ENCODE results near the gene PAN3. TPM values are rescaled to one million over a fixed set of nuclear protein-coding genes. Genes with fewer than 3 reads are reported as not detected.

The PAN3 gene
- total RNA-seq, 1 experiment from 2014 or later, result 48.5 TPM

DNA sequence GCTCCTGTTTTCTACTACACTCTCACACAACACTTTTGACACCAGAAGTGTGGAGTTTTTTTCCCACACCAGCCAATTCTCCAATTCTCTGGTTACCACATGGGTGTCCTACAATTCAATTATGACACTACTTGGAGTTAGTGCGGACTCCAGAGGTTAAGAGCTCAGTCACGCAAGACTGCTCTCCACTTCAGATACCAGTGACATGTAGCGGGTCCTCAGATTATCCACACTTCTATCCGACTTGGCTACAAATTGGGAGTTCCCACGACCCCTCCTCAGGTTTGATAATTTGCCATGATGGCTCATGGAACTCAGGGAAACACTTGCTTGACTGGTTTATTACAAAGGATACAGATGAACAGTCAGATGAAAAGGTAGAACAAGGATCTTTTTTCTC is 32.9 kb downstream of the PAN3 start:
- H3K79me2 ChIP-seq (ENCODE audit: insufficient read depth, low read length), result peaks cover 10% of the 10 kb centered on the region; the same call in 1 of the 2 replicates
- H4K20me1 ChIP-seq (ENCODE audit: control insufficient read depth, insufficient read depth, insufficient read length), result no peaks in the 10 kb centered on the region
- H3K4me2 ChIP-seq (ENCODE audit: insufficient read depth, insufficient read length, low read length), result no peak overlapping the region

More for the DNA sequence above, 32.9 kb downstream of the PAN3 start:
- Histone ChIP-seq H2BK5ac (ENCODE audit: insufficient read length, low read length) (no peak overlapping the region), H2BK120ac (ENCODE audit: low read depth, low read length, poor library complexity, severe bottlenecking) (no peak overlapping the region), H3T11ph (ENCODE audit: low read length) (no peak overlapping the region), H2BK20ac (ENCODE audit: low read depth, low read length, poor library complexity, severe bottlenecking) (no peak overlapping the region), H2AK5ac (ENCODE audit: insufficient read length, low read length) (no peak overlapping the region), H4K91ac (ENCODE audit: insufficient read length, low read depth, low read length) (no peak overlapping the region), H3K56ac (ENCODE audit: insufficient read length, low read depth, low read length) (no peak overlapping the region), H3K18ac (ENCODE audit: insufficient read length, low read depth, low read length) (no peak overlapping the region), H2BK12ac (ENCODE audit: insufficient read length, low read depth, low read length) (no peak overlapping the region), H3K79me1 (ENCODE audit: insufficient read depth, low read depth, low read length, poor library complexity, severe bottlenecking) (peaks cover 12% of the 10 kb centered on the region), H3K23me2 (ENCODE audit: insufficient read length, low read depth, low read length, poor library complexity, severe bottlenecking) (no peaks in the 10 kb centered on the region), H3K27me3 (ENCODE audit: insufficient read depth, low read length) (no peaks in the 10 kb centered on the region), H3K9me3 (ENCODE audit: control insufficient read depth, low read depth, low read length) (no peaks in the 10 kb centered on the region), H3K4me1 (ENCODE audit: insufficient read depth, low read length) (peaks cover 2% of the 10 kb centered on the region), H3K27ac (ENCODE audit: insufficient read length, low read depth, low read length) (no peak overlapping the region), H3K23ac (ENCODE audit: insufficient read length, low read depth, low read length) (no peak overlapping the region), H4K5ac (ENCODE audit: insufficient read length, low read depth, low read length) (no peak overlapping the region), H2AFZ (ENCODE audit: low read length) (no peak overlapping the region), H3K14ac (ENCODE audit: insufficient read depth, low read length) (no peak overlapping the region), H4K8ac (replicated peaks; ENCODE audit: insufficient read length, low read depth, low read length) (no peak overlapping the region), H2BK15ac (ENCODE audit: low read depth, low read length) (no peak overlapping the region), H3K9ac (ENCODE audit: extremely low read depth, insufficient read length, low read length) (no peak overlapping the region), H3K4ac (ENCODE audit: low read depth, low read length) (no peak overlapping the region)
- no CpG with 5 or more reads among the region's 5 CpGs for WGBS (ENCODE audit: extremely low coverage, insufficient read length, low lambda C conversion rate)
- H3K27me3 Mint-ChIP-seq (ENCODE audit: low read depth), result no peaks in the 10 kb centered on the region
- peaks cover 2 to 21% (median 12%) of the 10 kb centered on the region in 3 experiments; a peak in 4 of 7 replicates for H3K36me3 Mint-ChIP-seq (ENCODE audit: insufficient read depth in 1 of 3, low read depth in 3 of 3)
- H3K9me3 Mint-ChIP-seq, result no peaks in the 10 kb centered on the region
- peak overlapping the region; percentile 51 to 82 (median 65); a peak in 5 of 7 replicates for H3K27ac Mint-ChIP-seq
- peaks cover 20 to 33% of the 10 kb centered on the region in 2 experiments for H3K4me1 Mint-ChIP-seq
- no peak for DNase-seq
- no peak overlapping the region for H3K4me3 Mint-ChIP-seq
- TF ChIP-seq, protein P1, sequence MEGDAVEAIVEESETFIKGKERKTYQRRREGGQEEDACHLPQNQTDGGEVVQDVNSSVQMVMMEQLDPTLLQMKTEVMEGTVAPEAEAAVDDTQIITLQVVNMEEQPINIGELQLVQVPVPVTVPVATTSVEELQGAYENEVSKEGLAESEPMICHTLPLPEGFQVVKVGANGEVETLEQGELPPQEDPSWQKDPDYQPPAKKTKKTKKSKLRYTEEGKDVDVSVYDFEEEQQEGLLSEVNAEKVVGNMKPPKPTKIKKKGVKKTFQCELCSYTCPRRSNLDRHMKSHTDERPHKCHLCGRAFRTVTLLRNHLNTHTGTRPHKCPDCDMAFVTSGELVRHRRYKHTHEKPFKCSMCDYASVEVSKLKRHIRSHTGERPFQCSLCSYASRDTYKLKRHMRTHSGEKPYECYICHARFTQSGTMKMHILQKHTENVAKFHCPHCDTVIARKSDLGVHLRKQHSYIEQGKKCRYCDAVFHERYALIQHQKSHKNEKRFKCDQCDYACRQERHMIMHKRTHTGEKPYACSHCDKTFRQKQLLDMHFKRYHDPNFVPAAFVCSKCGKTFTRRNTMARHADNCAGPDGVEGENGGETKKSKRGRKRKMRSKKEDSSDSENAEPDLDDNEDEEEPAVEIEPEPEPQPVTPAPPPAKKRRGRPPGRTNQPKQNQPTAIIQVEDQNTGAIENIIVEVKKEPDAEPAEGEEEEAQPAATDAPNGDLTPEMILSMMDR (conservative IDR thresholded peaks at IDR 0.05), result no peak
